Measurements from ENCODE around the gene SEL1L3.
"Not testable (repeated sequence)": the region's sequence is repeated elsewhere in the genome, so short reads cannot be mapped to it uniquely, and the experiment has no call there.

SEL1L3 gene

DNA sequence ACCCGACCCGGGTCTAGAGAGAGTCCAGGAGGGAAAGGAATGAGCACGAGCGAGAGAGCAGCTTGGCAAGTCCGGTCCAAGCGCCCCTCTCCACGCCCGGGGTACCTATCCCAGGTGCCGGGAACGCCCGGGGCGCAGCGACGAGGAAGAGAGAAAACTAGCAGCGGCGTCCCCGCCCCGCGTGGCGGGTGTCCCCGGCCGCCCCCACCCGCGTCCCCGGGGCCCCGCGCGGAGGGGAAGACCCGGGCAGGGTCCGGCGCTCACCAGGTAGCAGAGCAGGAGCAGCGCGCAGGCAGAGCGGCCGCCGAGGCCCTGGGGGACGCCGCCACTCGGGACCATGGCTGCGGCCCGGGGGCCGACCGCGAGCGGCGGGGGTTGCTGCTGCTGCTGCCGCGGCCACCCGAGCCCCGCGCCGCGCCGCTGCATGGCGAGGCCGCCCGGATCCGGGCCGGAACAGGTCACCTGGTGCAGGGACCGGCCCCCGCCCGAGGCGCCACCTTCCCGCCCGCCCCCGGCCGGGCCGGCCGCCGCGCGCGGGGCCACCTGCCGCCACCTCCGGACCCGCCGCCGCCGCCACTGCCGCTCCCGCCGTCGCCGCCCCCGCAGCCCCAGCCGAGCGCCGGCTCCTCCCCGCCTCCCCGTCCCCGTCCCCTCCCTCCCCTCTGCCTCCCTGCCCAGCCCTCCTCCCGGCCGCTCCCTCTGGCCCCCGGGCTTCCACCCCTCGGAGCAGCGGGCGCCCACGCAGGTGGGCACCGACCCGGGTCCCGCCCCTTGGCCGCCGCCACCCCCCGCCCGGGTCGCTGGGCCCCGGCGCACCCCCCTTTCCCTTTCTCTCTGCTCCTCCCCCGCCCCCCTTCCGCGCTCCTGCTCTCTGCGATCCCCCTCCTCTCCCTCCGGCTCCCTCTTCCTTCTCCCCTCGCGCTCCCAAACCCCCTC is at the start of gene SEL1L3:
Gene SEL1L3, minus strand, starts transcription at position 578 of the 936 bp plus-strand sequence. Its CDS starts 152 bp downstream, at position 426.
- DNase-seq = peak; percentile 47

DNA sequence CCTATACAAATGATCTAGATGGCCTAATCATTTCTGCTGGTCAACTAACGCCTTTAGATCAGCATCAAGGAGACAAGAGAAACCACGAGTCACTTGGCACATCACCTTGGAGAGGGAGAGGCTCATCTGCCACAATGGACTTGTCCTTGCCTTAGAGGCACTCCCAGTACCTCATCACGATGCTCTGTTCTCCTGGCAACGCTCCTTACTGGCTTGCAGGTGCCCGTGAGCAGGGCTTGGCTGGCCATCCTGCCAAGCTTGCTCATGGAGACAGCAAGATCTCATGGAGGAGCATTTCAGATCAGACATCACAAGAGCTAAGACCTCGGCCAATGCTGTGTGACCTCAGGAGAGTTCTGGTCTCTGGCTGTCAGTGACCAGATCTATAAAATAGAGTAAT is 48.6 kb upstream of the SEL1L3 start:
- no peak for DNase-seq

DNA sequence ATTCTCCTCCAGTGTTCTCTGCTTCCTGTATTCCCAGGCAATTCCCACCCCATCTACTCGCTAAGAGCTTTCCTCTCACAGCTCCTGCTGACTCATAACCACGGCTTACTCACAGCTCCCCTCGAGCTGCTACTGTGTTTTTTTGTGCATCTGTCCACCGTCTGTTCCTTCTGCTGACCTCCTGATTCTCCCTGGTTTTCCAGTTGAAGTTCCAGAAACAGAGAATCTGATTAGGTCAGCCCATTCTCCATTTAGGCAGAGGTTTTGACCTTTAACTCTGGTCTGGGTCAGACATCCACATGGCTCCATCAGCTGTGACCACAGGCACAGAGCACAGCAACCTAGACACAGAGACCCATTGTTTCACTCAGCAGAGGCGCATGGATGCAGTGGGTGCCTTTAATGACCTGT is 45.7 kb upstream of the SEL1L3 start:
- DNase-seq = no peak

DNA sequence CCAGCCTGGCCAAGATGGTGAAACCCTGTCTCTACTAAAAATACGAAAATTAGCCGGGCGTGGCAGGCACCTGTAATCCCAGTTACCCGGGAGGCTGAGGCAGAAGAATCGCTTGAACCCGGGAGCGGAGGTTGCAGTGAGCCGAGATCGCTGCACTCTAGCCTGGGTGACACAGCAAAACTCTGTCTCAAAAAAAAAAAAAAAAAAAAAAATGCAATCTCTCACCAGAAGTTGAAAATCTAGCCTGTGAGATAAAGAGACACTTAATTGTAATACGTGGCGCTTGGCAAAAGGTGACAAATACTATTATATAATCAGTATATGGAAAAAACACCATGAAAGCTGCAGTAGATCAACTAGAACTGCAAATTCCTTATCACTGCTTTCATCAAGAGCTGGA is 43.3 kb upstream of the SEL1L3 start:
- DNase-seq = not testable (repeated sequence)

DNA sequence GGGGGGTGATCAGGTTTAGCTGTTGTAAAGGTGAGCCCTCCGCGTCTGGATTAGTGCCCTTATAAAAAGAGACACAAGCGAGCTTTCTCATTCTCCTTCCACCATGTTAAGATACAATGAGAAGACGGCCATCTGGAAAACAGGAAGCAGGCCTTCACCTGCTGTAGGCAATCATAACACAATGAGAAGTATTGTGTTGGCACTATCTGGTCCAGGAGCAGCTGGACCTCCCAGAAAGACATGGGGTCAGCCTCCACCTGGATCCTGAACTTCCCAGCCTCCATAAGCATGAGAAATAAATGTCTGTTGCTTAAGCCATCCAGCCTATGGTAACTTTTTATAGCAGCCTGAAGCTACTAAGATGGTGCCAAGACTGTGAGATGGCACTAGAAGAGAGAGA is 42.6 kb upstream of the SEL1L3 start:
- no peak for DNase-seq

DNA sequence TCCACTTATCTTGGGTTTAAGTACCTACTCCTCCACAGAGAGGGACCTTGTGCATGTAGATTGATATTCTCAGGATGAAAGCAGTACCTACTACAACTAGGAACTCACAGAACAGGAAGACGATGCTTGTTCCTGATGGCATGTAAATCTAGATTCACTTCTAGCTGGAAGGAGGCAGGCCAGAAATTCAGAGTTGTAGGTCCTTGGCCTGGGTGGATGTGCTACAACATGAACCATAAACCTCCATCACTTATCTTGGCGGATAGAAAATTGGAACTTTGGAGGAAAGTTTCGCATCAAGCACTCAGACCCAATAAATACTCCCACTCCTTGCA is 41.9 kb upstream of the SEL1L3 start:
- no peak for DNase-seq

DNA sequence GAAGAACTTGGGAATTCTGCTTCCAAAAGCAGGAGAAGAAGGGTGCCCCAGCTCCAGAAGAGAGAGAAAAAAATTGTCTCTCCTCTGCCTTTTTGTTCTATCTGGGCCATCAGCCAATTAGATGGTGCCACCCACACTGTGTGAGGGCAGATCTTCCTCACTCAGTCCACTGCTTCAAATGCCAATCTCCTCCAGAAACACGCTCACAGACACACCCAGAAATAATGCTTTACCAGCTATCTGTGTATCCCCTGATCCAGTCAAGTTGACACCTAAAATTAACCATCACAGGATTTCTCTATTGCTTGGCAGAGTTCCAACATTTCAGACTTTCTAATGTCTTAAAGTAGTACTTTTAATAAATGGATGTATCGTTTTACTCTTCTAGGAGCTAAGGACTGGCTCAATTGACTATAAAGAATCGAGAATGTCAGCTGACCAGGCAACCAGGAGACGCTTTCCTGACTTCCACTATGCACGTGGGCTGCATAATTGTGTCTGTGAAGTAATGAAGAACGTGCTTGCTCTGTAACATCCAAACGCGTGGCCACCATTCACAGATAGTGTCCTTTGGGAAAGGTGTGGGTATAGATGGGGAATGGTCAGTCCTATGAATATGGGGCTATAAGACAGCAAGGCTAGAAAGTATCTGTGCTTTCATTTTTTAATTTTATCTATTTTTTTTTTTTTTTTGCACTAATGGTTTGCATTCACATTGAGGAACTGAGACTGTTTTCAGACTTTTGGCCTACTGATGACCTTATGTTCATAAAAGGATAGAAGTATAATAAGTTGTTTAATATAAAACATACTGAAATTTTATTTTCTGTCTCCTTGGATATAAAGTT is 41.3 kb upstream of the SEL1L3 start:
- DNase-seq = no peak

DNA sequence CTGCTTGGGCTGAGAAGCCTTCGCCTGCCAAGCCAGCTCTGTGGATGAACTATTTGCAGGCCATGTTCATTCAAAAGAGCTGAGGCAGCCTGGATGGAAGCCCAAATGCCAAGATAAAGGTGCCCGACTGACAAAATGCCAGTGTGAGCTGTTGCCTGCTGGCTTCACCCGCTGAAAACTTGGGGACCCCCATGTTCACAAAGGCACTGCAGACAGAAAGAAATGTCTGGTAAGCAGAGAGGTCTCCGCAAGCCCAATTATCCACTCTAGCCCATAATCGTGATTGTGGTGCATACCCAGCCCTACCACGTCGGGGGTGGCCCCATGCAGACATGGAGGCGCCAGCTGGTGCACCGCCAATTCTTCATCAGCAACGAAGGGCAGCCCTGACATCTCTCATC is 38.2 kb upstream of the SEL1L3 start:
- DNase-seq = no peak

DNA sequence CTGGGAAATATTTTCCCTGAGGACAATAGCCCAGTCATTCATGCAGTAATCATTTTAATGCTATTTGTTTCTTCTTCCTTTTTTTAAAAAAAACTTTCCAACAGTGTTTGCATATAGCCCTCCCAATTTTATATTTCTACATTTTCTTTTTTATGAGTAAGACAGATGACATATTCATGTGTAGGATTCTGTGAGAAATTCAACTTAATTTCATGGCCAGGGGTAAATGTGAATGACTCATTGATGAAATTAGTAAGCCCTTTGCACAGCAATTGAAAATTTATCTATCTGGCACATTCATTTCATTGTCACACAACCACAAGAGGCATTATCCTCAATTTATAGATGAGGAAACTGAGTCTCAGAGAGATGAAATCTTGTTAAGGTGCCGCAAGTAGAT is 37.5 kb upstream of the SEL1L3 start:
- no peak for DNase-seq

DNA sequence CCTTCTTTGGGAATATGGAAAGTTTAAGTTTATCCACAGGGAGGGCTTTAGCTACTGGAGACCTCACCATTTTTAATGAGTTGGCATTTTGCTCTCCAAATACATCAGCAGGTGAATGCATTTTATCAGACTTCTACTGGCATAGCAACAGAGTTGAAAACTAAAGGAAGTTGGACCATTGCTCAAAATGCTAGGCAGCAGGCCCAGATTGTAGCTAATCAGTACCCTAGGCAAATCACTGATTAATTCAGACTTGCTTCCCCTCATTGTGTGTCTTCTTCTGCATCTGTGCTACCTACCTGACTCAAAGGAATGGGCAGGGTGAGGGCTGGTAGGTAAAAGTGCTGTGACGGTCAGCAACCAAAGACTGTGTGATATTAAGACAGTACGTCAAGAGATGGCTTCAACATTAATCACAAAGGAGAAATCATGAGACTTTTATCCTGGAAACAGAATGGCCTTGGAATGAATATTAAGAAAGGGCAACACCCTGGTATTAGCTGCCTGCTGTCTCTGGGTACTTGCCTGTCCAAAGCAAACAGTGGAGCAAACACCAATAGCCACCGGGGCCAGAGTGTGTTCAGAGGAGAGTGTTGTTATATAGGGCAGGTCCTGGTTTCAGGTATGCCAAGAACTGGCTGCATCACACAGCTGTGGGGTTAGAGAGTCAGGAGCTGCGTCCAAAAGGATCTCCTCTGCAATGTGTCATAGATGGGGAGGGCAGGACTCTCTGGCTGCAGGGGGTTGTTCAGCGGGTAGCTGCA is 34.2 kb upstream of the SEL1L3 start:
- no peak for DNase-seq

DNA sequence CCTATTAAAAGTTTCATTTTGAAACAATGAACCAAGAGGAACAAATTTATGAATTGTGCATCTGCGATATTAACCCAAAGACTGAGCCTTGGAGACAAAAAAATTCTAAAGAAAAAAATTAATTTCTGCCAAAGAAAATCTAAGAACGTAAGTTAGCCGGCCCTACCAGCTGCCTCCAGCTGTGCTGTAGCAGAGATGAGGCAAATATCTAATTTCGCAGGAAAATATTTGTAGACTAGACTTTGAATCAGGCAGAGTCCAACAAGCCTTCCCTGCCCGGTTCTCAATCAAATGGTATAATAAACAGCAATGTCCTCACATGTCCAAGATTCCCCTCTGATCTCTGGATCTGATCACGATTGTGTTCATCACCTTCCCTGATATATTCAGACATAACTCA is 30.0 kb upstream of the SEL1L3 start:
- no peak for DNase-seq

DNA sequence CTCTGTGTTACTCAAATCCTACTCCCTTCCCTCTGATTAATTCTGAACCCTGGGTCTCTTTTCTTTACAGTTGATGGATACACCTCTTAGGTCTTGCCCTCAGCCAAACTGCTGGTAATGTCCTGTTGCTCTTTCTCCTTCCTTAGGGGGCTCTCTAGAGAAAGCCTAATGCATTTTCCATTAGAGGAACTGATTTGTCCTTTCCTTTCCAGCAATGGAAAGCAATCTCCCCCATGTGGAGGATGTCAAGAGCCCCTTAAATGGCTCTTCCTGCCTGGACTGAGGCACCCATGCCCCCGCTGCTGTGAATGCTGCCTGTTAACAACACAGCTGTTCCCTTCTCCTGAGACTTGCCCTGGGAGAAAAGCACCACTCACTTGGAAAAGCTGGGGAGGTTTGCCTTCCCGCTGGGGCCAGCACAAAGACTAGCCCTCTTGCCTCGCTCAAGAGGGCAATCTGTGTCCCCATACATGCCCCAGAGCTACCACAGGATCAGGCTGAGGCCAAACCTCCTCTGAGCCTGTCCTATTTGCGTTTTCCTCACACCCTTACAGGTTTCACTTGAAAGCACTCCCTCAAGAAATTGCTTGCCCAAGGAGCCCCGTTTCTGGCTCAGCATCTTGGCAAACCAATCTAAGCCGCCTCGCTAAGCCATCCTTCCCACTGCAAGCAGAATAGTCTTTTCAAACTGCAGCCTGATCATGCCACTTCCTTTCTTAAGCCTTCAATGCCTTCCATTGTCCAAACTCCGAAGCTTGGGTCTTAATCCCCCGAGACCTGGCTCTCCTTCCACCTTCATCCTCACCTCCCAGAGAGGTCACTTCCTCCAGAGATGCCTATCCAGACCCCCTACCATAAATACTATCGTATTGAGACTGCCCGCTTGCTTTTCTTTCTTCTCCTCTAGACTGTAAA is 28.0 kb upstream of the SEL1L3 start:
- DNase-seq = no peak

DNA sequence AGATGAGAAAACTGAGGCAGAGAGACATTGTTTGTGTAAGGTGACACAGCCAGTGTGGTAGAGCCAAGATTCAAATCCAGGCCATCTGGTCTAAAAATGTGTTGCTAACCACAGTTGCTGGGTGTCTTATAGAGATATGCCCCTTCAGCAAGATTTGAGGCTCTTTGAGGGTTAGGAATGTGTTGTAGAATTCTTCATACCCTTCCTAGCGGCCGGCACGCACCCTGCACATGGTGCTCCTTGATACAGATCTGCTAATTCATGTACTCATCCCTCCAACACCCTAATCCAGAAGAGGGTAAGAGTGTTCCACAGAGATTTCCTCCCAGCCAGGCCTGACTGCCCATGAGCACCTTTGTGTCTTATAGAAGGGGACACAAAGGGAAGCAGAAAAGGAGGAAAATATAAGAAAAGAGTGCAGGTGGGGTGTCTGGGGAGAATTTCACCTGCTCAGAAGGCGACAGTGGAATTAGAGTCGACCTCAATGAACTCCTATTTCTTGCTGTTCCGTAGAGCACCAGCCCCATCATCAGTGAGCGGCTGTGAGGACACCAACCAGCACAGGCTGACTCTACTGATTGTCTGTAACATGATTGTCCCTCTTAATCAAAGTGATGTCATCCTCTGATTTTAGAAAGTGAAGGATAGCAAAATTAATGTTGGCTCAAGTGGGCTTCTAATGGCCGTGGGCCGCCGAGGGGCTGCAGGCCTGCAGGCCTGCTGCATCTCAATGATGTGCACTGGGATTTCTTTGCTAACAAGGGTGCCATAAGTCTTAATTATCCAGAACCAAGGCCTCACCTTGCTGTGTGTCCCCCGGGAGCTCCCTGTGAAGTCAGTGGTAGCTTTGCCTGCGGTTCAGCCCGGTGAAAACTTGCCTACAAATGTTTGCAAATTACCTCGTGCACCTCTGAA is 27.1 kb upstream of the SEL1L3 start:
- no peak for DNase-seq

DNA sequence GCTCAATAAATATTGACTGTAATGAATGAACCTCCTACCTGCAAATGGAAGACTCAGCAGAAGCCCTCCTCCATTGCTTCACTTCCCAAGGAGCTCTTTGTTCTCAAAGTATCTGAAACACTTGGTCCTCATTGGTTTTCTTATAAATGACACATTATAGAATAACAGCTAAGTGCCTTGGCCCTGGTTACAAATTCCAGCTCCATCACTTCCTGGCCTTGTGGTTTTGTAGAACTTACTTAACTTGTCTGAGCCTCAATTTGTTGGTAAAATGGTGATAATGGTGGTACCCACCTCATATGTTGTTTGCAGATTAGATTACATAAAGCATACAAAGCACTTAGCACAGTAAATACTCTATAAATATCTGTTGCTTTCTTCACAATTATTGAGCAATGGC is 26.0 kb upstream of the SEL1L3 start:
- DNase-seq = no peak

DNA sequence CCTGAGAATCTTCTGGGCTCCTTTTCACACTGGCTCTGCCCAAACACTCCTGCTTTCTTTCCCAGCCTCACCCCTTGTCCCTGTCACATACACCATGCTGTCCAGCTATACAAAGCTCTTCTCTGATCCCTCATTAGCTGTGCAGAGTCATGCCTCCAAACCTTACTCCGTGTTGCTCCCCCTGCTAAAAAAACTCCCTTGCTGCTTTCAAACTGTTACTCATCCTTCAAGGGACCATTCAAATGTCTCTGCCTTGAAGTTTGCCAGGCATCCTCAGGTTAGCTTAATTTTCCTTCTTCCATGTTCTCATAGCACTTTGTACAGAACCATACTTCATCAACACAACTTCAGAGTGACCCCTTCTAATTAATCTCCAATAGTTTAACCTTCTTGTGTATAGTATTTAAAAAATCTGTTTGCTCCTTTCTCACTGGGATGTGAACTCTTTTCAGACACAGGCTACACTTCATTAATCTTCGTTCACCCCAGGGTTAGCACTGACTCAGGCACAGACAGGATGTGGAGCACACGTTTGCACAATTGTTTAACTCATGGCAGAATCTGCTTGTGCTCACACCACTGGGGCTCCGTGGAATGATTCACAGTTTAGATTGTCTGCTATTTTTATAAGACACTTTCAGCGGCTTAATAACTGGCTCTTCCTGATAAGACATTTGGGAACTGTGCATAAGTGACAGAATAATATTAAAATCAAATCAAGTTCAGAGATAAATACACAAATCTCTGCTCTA is 21.4 kb upstream of the SEL1L3 start:
- peak; percentile 18 for DNase-seq

DNA sequence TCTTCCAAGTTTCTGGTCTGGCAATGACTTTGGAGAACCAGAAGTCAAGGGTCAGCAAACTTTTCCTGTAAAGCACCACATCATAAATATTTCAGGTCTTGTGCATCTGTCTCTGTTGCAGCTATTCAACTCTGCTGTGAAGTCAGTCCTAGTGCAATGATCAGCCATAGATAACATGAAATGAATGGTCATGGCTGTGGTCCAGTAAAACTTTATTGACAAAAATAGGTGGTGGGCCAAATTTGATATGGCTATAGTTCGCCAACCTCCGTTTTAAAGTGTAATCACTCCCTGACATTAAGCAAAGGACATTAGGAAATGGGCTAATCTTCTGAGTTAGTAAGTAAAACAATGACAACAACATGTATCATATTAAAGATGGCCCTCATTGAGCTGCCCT is 20.8 kb upstream of the SEL1L3 start:
- no peak for DNase-seq

DNA sequence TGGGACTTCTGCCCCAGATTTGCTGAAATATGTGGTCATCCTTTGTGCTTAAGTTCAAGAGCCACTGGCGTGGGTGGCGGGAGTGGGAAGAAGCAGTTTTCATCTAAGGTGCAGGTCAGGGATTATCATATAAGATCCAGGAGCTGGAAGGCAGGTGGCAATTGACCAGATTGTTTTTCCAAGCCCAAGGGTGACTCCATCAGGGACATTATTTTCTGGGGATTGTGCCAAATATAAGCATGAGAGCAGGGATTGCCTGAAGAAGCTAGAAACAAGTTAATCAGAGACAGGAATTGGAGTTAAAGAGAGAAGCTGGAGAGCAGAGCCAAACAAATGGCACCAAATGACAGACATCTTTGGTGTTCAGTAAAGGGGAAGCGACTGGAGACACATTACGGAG is 19.4 kb upstream of the SEL1L3 start:
- no peak for DNase-seq

DNA sequence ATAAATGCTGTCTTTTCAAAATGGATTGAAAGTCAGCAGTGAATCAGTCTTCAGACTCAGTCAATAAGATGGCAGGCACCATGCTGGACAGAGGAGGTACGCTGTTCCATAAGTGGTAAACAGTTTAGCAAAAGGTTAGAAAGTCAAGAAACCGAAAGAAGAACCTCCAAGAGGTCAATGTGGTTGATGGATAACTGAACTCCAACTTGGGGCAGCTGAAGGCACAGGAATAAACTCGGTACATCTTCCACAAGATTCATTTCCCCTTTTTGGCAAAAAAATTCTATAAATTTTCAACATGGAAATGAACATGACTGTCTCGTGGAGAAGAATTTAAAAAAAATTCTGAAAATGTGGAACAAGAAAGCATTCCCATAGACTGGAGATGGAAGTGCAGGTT is 18.4 kb upstream of the SEL1L3 start:
- no peak for DNase-seq

DNA sequence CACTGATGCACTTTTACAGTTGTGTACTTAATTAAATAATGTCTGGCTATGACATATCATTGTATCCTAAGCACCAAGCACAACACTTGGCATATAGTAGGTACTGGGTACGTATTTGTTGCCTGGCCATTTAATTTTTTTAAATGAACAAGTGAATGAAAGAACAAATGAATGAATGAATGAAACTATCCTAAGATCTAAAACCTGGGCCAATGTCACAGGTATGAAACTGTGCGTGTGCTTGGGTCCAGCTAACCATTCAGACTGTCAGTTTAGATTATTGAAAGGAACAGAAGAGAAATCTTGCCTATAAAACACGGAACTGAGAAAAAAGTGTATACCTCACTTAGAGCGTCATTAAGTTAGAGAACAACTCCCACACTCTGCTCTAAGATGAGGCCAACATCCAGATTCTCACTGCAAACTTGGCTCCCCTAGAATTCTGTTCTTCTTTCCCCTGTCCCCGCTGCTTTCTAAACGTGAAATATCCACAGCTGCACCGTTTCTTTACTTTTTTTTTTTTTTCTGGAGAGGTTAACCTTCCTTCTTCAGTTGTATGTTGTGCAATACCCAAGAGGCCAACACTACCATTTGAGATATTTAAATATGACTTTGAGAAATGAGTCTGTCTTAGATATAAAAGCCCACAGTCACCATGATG is 17.3 kb upstream of the SEL1L3 start:
- DNase-seq = no peak

DNA sequence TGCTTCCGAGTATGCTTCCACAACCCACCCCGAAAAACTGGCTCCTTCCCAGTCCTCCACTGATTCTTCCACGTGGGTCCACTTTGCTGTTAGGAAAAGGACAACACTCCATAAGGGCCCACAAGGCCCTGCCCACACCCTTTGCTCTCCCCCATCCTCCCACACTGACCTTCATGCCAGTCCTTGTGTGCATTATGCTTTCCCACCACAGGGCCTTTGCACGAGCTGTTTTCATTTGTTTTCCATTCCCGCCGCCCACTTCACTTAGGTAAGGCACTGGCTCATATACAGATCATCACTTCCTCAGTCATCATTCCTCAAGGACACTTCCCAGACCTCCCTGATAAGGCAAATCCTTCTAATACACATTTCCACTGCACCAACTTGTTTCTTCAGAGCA is 16.8 kb upstream of the SEL1L3 start:
- no peak for DNase-seq

All from activated CD4-positive, alpha-beta T cell treated with anti-CD3 and anti-CD28 coated beads, Interleukin-10, Interleukin-2, amounts not matched to agents 100 ng/mL and 50 ng/mL, durations not matched to agents 16 hours and 8 hours (primary cell).